Astrocyte of the cerebellum (primary cell): ENCODE measurements around the gene KRT12.

Experiments used
- DNase-seq: peaks from one replicate; pipeline ENCODE4 v3.0.0-alpha.2; 2011; ENCODE audit warnings: low read depth
- H3K4me3 ChIP-seq: 2 replicates; pipeline ENCODE4 v1.5.1; 2011; ENCODE audit warnings: mild to moderate bottlenecking, low read depth, low read length, moderate library complexity
- CTCF ChIP-seq: IDR thresholded peaks from 2 replicates; pipeline ENCODE4 v1.5.1; 2012; ENCODE audit warnings: low read length, low read depth, moderate library complexity, mild to moderate bottlenecking; ENCODE audit errors: missing control alignments
- in situ Hi-C: cut with HindIII; loops from 2 replicates; pipeline ENCODE4 v1.10.0; 2017; ENCODE audit warnings: low sequenced_read_pairs

The KRT12 gene

GRCh38 chr17:40813804-40814203, 53.2 kb downstream of the KRT12 start:
- no peak overlapping the region for H3K4me3 ChIP-seq
- no peak for DNase-seq
- in situ Hi-C loops, result no loop called here
- no peak for TF ChIP-seq CTCF

GRCh38 chr17:40812639-40813038, 54.4 kb downstream of the KRT12 start:
- no peak for TF ChIP-seq CTCF
- no peak for DNase-seq
- in situ Hi-C loops, result no loop called here
- no peak overlapping the region for H3K4me3 ChIP-seq
